Measurements from ENCODE around the gene LLPH.

DNA sequence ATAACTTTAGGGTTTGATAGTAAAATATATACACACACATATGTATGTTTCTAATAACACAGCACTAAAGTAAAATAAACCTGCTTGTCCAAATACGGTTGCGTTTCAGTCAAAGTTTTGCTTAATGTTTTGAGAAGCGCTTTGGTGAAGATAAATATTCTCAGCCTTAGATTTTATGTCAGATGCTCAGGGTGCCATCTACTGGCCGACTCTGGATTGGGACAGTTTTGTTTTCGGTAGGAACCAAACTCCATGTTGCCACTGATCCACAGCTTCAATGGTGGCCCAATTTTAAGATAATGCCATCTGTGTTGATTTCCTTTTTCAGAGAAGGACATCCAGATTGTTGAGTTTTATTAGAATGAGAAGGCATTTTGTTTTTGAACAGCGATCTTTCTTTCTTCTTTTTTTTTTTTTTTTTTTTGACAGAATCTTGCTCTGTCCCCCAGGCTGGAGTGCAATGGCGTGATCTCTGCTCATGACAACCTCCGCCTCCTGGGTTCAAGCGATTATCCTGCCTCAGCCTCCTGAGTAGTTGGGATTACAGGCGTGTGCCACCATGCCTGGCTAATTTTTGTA, 43.1 kb downstream of the LLPH start:
- TF ChIP-seq CTCF (IDR thresholded peaks at IDR 0.05; ENCODE audit: low read length) (peak; percentile 78), EZH2 (IDR thresholded peaks at IDR 0.05; ENCODE audit: borderline replicate concordance, low read length) (no peak)

Data from OCI-LY1 (cell line).